PC-3 (cell line): ENCODE results near the gene MYO3A. TPM values are rescaled to one million over a fixed set of nuclear protein-coding genes. Genes with fewer than 3 reads are reported as not detected.

Source experiments
- ATAC-seq: fragments of 200-7000 bp; cut with Tn5 transposase; 2 replicates; pipeline ENCODE4 v1.9.1; 2020; ENCODE audit warnings: mild to moderate bottlenecking, moderate library complexity
- BruUV-seq: library from RNA; stranded (reverse); fragments of 400-500 nt; replicated peaks from 2 replicates; lab custom pipeline; 2021; lab: Mats Ljungman, UMichigan
- CTCF ChIA-PET: fragments of 300-600 bp; sonication (Branson Sonifier 250); formaldehyde crosslinking; loops from one replicate; lab custom pipeline; 2022; ENCODE audit warnings: antibody characterized with exemption; lab: Charles Lee
- POLR2A ChIA-PET: fragments of 300-600 bp; sonication (Branson Sonifier 250); formaldehyde crosslinking; loops from one replicate; lab custom pipeline; 2022; ENCODE audit warnings: antibody characterized with exemption; ENCODE audit not compliant: unreplicated experiment; lab: Charles Lee
- DNase-seq: peaks from one replicate; pipeline ENCODE4 v3.0.0-alpha.2; 2015
- H2AFZ ChIP-seq: fragments of 300-600 bp; sonication (generic); 2 replicates; pipeline ENCODE4 v1.6.0; 2016; ENCODE audit warnings: antibody characterized with exemption, low read length
- H3F3A ChIP-seq: fragments of 300-600 bp; sonication (generic); one replicate; pipeline ENCODE4 v1.6.0; 2017; ENCODE audit warnings: antibody characterized with exemption, low read length, control low read depth, mild to moderate bottlenecking; ENCODE audit not compliant: unreplicated experiment
- H3K27ac ChIP-seq: fragments of 300-600 bp; sonication (generic); 2 replicates; pipeline ENCODE4 v1.5.1; 2016; ENCODE audit warnings: mild to moderate bottlenecking, low read length
- H3K27me3 ChIP-seq: fragments of 300-600 bp; sonication (generic); 2 replicates; pipeline ENCODE4 v1.6.1; 2016; ENCODE audit warnings: low read length, mixed read lengths
- H3K36me3 ChIP-seq: fragments of 300-600 bp; sonication (generic); 2 replicates; pipeline ENCODE4 v1.6.1; 2016; ENCODE audit warnings: low read depth, mixed run types, low read length, mixed read lengths
- H3K4me1 ChIP-seq: fragments of 300-600 bp; sonication (generic); 2 replicates; pipeline ENCODE4 v1.5.1; 2016; ENCODE audit warnings: low read length; ENCODE audit not compliant: insufficient read depth
- H3K4me2 ChIP-seq: fragments of 300-600 bp; sonication (generic); 2 replicates; pipeline ENCODE4 v1.6.0; 2016; ENCODE audit warnings: low read length
- H3K4me3 ChIP-seq: fragments of 300-600 bp; sonication (generic); 2 replicates; pipeline ENCODE4 v1.5.1; 2016; ENCODE audit warnings: mild to moderate bottlenecking, low read length, mixed read lengths
- H3K79me2 ChIP-seq: fragments of 300-600 bp; sonication (generic); 2 replicates; pipeline ENCODE4 v1.6.1; 2017; ENCODE audit warnings: low read length, mixed read lengths
- H3K9ac ChIP-seq: fragments of 300-600 bp; sonication (generic); 2 replicates; pipeline ENCODE4 v1.6.0; 2016; ENCODE audit warnings: mild to moderate bottlenecking, low read length
- H3K9me2 ChIP-seq: fragments of 300-600 bp; sonication (generic); replicated peaks from 2 replicates; pipeline ENCODE4 v1.6.1; 2016; ENCODE audit warnings: mixed run types, low read length, mixed read lengths
- H3K9me3 ChIP-seq: fragments of 300-600 bp; sonication (generic); 2 replicates; pipeline ENCODE4 v1.6.1; 2016; ENCODE audit warnings: low read length, mixed read lengths
- H4K20me1 ChIP-seq: fragments of 300-600 bp; sonication (generic); 2 replicates; pipeline ENCODE4 v1.6.1; 2016; ENCODE audit warnings: low read length, mixed read lengths
- CTCF ChIP-seq: fragments of 300-600 bp; sonication (generic); conservative IDR thresholded peaks from 2 replicates; pipeline ENCODE4 v1.5.1; 2017; ENCODE audit warnings: antibody characterized with exemption, low read depth, mild to moderate bottlenecking, low read length
- EZH2 ChIP-seq: fragments of 300-600 bp; sonication (generic); IDR thresholded peaks from one replicate; pipeline ENCODE4 v1.6.1; 2017; ENCODE audit warnings: antibody characterized with exemption, mild to moderate bottlenecking, low read length; ENCODE audit not compliant: unreplicated experiment
- EZH2phosphoT487 ChIP-seq: fragments of 300-600 bp; sonication (generic); IDR thresholded peaks from 2 replicates; pipeline ENCODE4 v1.6.1; 2018; ENCODE audit warnings: mild to moderate bottlenecking, antibody characterized with exemption, low read length, borderline replicate concordance
- intact Hi-C: fragments of 100-400 bp; cut with micrococcal nuclease; formaldehyde crosslinking; loops from 2 replicates; pipeline ENCODE4 v1.9.0; 2023
- total RNA-seq: library from RNA; depleted of rRNA; stranded (reverse); fragments of >200 nt; gene quantifications from 2 replicates; pipeline ENCODE4 v1.2.3, GENCODE V29; 2014

The MYO3A gene
- total RNA-seq, 1 experiment from 2014 or later, result not detected

GRCh38 chr10:26215396-26215934, 281.4 kb downstream of the MYO3A start:
- Histone ChIP-seq H3K27me3 (peaks cover 22% of the 10 kb centered on the region), H3K27ac (no peak overlapping the region), H3K9me3 (no peaks in the 10 kb centered on the region), H4K20me1 (no peaks in the 10 kb centered on the region), H3K4me1 (no peaks in the 10 kb centered on the region), H3K4me2 (no peak overlapping the region), H3K79me2 (no peaks in the 10 kb centered on the region), H3K9me2 (no peaks in the 10 kb centered on the region), H3K9ac (no peak overlapping the region), H3K36me3 (no peaks in the 10 kb centered on the region), H3F3A (no peaks in the 10 kb centered on the region), H3K4me3 (no peak overlapping the region), H2AFZ (no peak overlapping the region)
- intact Hi-C loops, result no loop called here
- CTCF ChIA-PET, result no interaction called here
- no TSS peak for BruUV-seq
- POLR2A ChIA-PET, result no interaction called here
- TF ChIP-seq CTCF (no peak), EZH2phosphoT487 (no peak), EZH2 (no peak)
- DNase-seq (no peak), ATAC-seq (no peak)

- H3K4me3 ChIP-seq, result no peak overlapping the region
- ChIA-PET CTCF (no interaction called here), POLR2A (no interaction called here)
- H3K4me1 ChIP-seq, result no peaks in the 10 kb centered on the region
- no TSS peak for BruUV-seq
- no peak for DNase-seq
- ATAC-seq, result no peak
- H3F3A ChIP-seq, result no peaks in the 10 kb centered on the region
- no peak overlapping the region for H2AFZ ChIP-seq
- no peaks in the 10 kb centered on the region for H3K9me3 ChIP-seq
- H4K20me1 ChIP-seq, result no peaks in the 10 kb centered on the region
- TF ChIP-seq CTCF (no peak), EZH2 (no peak), EZH2phosphoT487 (no peak)
- H3K4me2 ChIP-seq, result no peak overlapping the region
- H3K27me3 ChIP-seq, result peaks cover 22% of the 10 kb centered on the region
- intact Hi-C loops, result no loop called here
- H3K9me2 ChIP-seq, result no peaks in the 10 kb centered on the region
- H3K36me3 ChIP-seq, result no peaks in the 10 kb centered on the region
- H3K9ac ChIP-seq, result no peak overlapping the region
- no peaks in the 10 kb centered on the region for H3K79me2 ChIP-seq
- no peak overlapping the region for H3K27ac ChIP-seq
Measured at GRCh38 chr10:26215935-26216584, 282.0 kb downstream of the MYO3A start.

GRCh38 chr10:26216585-26217395, 282.8 kb downstream of the MYO3A start, which contains the start of gene GAD2:
TSS of gene GAD2 (plus strand) at chr10:26216774. CDS start at chr10:26216810, 36 bp downstream.
- no peaks in the 10 kb centered on the region for H4K20me1 ChIP-seq
- no peaks in the 10 kb centered on the region for H3K4me1 ChIP-seq
- H2AFZ ChIP-seq, result no peak within 1 kb of the TSS
- H3K9me3 ChIP-seq, result no peaks in the 10 kb centered on the region
- ChIA-PET CTCF (no interaction called here), POLR2A (no interaction called here)
- no peak within 1 kb of the TSS for H3K9ac ChIP-seq
- no peak within 1 kb of the TSS for H3K4me2 ChIP-seq
- BruUV-seq, result no TSS peak
- no peaks in the 10 kb centered on the region for H3K9me2 ChIP-seq
- H3K4me3 ChIP-seq, result no peak within 1 kb of the TSS
- H3K27me3 ChIP-seq, result peaks cover 22% of the 10 kb centered on the region
- no peaks in the 10 kb centered on the region for H3F3A ChIP-seq
- no peak within 1 kb of the TSS for H3K27ac ChIP-seq
- H3K36me3 ChIP-seq, result no peaks in the 10 kb centered on the region
- intact Hi-C loops, result no loop called here
- no peak for ATAC-seq
- TF ChIP-seq EZH2, result no peak
- no peak for TF ChIP-seq CTCF
- TF ChIP-seq EZH2phosphoT487, result no peak
- no peak for DNase-seq
- no peaks in the 10 kb centered on the region for H3K79me2 ChIP-seq
